GM20431 (cell line): ENCODE results near the gene RHBDF1.
"Not testable (repeated sequence)": the region's sequence is repeated elsewhere in the genome, so short reads cannot be mapped to it uniquely, and the experiment has no call there.

Experiments used
- in situ Hi-C: fragments of 300-500 bp; cut with MseI, MboI; formaldehyde crosslinking; loops from one replicate; pipeline ENCODE4 v1.15.0; 2020; ENCODE audit warnings: low sequenced_read_pairs; ENCODE audit not compliant: unreplicated experiment

Gene RHBDF1

GRCh38 chr16:61879-62281 lies 10.6 kb downstream of the RHBDF1 start:
- in situ Hi-C loops = no loop called here

GRCh38 chr16:60929-61878 lies 11.2 kb downstream of the RHBDF1 start:
- in situ Hi-C loops = no loop called here

GRCh38 chr16:60166-60565 lies 12.3 kb downstream of the RHBDF1 start:
- in situ Hi-C loops = no loop called here

GRCh38 chr16:59440-60059 lies 12.9 kb downstream of the RHBDF1 start:
- in situ Hi-C loops = no loop called here

DNA sequence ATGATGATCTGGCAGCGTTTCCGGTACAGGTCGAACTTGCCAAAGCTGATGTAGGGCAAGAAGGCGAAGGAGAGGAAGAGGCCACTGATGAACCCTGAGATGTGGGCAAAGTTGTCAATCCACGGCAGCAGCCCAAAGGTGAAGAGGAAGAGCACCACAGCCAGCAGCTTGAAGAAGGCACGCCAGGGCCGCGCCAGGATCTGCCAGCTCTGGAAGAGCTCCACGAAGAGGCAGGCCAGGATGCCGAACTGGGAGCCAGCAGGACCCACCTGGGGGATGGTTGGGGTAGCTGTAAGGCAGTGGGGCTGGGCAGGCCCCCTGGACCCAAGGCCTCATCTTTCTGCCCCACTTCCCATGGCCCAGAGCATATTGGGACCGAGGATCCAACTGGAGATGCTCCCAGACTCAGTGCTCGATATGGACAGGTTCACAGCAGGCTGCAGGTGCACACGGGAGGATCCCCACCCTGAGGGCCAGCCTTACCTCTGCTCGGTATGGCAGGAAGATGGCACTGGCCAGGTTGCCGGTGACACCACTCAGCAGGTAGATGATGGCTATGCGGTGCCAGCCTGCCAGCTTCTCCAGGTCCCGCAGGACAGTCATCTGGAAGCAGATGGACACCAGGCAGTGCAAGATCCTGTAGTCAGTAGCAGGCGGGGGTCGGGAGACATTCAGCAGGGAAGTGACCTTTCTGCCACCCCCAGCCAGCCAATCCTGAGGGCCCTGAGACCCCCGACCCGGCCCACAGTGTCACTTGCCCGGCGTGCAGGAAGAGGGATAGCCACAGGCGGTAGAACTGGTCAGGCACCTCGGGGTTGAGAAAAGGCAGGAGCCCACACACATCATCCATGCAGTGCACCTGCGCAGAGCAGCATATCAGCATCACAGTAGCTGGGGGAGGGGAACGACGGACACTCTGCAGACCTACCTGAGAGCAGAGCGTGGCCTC lies 13.7 kb downstream of the RHBDF1 start:
- in situ Hi-C loops = no loop called here

- in situ Hi-C loops = no loop called here
These were observed 14.7 kb downstream of the RHBDF1 start for GRCh38 chr16:57711-58110.

DNA sequence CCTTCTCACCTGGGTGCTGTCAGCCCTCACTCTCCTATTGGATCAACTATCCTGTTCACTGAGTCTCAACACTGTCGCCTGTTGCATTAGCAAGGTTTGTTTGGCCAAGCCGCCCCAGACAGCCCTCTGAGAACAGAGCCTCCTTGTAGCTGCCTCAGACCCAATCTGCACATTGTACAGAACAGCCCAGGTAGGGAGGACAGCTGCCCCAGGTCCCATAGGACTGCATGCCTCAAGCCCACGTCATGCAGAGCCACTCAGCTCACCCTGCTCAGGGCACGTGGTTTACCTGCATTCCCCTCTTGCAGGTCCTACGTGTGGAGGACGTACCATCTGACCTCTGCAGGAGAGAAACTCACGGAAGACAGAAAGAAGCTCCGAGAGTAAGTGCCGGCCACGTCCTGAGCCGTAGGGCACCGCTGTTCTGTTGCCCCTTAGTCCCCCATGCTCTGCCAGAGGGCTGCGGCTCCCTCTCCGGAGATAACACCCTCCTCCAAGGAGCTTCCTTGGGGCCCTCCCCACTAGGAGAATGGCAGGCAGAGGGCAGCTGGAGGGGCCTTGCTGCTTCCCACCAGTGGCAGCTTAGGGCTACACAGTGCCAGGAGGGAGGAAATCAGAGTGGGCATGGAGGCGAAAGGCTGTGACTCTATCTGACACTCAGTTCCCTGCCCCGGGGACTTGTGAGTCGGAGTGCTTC lies 16.1 kb downstream of the RHBDF1 start:
- in situ Hi-C loops = no loop called here

DNA sequence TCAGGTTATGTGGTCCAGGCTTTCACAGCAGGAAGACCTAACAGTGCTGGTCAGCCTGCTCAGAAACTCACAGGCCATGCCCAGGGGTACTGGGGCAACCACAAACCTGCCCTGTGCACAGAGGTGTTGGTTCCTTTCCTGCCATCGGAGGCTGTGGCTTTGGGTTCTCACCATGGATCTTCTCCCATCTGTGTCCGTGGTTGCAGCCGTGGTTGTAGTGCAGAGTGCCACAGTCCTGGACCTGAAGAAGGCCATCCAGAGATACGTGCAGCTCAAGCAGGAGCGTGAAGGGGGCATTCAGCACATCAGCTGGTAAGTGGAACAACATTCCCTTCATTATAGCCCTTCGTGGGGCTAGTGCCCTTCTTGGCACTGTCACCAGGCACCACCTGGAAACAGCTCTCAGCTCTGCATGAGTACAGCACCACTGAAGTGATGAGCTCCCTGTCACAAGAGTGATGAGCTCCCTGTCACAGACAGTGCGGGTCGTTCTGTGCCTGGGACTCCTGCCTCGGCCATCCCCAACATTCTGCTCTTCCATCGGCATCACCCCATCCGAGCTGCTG lies 16.8 kb downstream of the RHBDF1 start:
- in situ Hi-C loops = no loop called here

DNA sequence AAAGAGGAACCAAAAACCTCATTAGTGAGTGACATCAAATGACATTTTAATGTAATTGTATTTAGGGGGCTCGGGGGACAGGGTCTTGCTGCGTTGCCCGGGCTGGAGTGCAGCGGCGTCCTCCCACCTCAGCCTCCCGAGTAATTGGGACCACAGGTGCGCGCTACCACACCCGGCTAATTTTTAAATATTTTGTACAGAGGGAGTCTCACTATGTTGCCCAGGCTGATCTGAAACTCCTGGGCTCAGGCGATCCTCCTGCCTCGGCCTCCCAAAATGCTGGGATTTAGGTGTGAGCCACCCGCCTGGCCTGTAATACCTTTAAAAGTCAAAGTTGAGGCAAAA lies 18.2 kb downstream of the RHBDF1 start:
- in situ Hi-C loops = no loop called here

- in situ Hi-C loops = no loop called here
These were observed 18.8 kb downstream of the RHBDF1 start, which contains the start of the genes POLR3K and SNRNP25 for GRCh38 chr16:53346-54236. Gene POLR3K, minus strand, starts transcription at chr16:53608. Its CDS starts 22 bp downstream, at chr16:53586. Gene SNRNP25, plus strand, starts transcription at chr16:53828. Its CDS starts 189 bp downstream, at chr16:54017.

GRCh38 chr16:50769-51591 lies 21.5 kb downstream of the RHBDF1 start:
- in situ Hi-C loops = no loop called here

DNA sequence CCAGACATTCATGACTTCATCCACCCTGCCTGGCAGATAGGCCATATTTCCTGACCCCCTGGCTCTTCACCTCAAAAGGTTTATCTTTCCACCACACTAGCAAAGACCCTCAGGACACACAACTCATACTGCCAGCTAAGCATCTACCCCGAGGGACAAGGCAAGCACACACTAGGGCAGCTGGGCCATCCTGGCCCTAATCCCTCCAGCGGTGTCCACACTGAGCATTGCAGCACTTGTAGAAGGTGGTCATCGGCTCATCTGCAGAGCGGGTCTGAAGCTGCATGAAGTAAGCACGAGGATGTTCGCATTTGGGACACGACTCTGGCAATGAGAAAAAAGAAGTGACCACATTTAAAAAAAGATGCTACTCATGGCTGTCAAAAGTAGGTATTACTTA lies 25.2 kb downstream of the RHBDF1 start:
- in situ Hi-C loops = no loop called here

GRCh38 chr16:46510-46909 lies 25.9 kb downstream of the RHBDF1 start:
- in situ Hi-C loops = not testable (repeated sequence)

DNA sequence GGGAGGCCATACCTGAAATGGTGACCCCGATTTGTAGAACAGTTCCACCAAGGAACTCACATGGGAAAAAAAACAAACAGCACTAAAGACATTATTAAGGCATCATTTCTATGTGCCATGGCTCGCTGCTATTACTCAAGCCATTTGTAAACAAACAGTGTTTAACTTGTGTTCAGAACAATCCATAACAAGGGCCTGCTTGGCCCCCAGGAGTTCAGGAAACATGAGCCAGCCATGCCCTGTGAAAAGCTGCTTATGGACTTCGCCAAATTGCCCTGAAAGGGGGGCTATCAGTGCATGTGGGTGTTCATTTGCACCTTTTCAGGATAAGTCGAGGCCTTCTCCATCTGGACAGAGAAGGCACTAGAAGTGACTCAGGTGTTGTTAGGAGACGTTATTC lies 27.0 kb downstream of the RHBDF1 start:
- in situ Hi-C loops = no loop called here

- in situ Hi-C loops = no loop called here
These were observed 27.8 kb downstream of the RHBDF1 start for GRCh38 chr16:44655-45054.

GRCh38 chr16:43294-43693 lies 29.1 kb downstream of the RHBDF1 start:
- in situ Hi-C loops = no loop called here

DNA sequence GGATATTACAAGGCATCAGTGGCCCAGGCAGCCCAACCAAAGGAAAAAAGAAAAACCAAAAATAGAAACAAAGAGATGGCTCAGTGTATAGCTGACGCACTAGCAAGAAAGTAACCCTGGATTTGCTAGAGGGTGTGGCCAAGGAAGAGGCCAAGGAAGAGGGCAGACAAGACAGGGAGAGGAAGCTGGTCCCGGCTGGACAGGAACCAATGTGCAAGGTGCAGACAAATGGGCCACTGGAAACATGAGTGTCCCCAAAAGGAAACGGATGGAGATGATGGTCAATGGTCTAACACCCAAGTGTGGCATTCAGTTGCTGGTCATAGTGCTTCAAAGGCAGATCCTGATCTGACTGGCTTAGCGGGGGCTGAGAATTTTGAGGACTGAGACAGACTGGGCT lies 29.7 kb downstream of the RHBDF1 start:
- in situ Hi-C loops = no loop called here

DNA sequence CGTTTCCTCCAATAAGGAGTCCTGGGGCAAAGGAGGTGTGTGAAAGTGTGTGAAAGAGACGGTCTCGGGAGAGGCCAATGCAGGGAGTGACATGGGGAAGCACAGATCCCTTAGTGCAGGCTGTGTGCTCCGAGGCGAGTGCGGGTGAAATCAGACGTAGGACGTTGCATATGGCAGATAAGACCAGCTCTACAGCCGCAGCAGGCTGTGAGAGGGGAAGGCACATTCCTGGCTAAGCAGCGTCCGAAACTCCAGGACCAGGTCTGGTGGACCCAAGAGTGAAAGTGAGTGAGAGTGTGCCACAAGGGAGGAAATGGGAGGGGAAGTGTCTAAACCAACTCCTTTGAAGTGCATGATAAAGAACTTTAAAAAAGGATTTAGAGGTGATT lies 30.4 kb downstream of the RHBDF1 start:
- in situ Hi-C loops = no loop called here
